ENCODE measurements around the gene SPEM2.

- TF ChIP-seq CTCF (IDR thresholded peaks at IDR 0.05; ENCODE audit: insufficient read depth, low read depth, low read length): no peak
- no peak for TF ChIP-seq EZH2 (IDR thresholded peaks at IDR 0.05; ENCODE audit: insufficient read depth, low read length)
These were observed 42.5 kb upstream of the SPEM2 start for GRCh38 chr17:7382901-7383300.

Data from astrocyte (in vitro differentiated cells and primary cell).